Measurements from ENCODE around the gene PTPRT.

Gene PTPRT

GRCh38 chr20:42308171-42308570 is 881.5 kb downstream of the PTPRT start:
- ChIA-PET POLR2A (no interaction called here), CTCF (no interaction called here)
- TF ChIP-seq CTBP1 (IDR thresholded peaks at IDR 0.05; ENCODE audit: borderline replicate concordance) (no peak), SUZ12 (IDR thresholded peaks at IDR 0.05) (no peak), FOXA1 (IDR thresholded peaks at IDR 0.05) (no peak), ZNF384 (IDR thresholded peaks at IDR 0.05) (no peak), ARNT (IDR thresholded peaks at IDR 0.05) (no peak), SP1 (IDR thresholded peaks at IDR 0.05) (no peak), ELF4 (IDR thresholded peaks at IDR 0.05) (no peak), TARDBP (IDR thresholded peaks at IDR 0.05) (no peak), FOXM1 (IDR thresholded peaks at IDR 0.05; ENCODE audit: borderline replicate concordance) (no peak), NFRKB (IDR thresholded peaks at IDR 0.05) (no peak), L3MBTL2 (conservative IDR thresholded peaks at IDR 0.05) (no peak), HDGF (IDR thresholded peaks at IDR 0.05; ENCODE audit: borderline replicate concordance) (no peak)
- TF ChIP-seq, protein P1, sequence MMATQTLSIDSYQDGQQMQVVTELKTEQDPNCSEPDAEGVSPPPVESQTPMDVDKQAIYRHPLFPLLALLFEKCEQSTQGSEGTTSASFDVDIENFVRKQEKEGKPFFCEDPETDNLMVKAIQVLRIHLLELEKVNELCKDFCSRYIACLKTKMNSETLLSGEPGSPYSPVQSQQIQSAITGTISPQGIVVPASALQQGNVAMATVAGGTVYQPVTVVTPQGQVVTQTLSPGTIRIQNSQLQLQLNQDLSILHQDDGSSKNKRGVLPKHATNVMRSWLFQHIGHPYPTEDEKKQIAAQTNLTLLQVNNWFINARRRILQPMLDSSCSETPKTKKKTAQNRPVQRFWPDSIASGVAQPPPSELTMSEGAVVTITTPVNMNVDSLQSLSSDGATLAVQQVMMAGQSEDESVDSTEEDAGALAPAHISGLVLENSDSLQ (IDR thresholded peaks at IDR 0.05): no peak
- DNase-seq (ENCODE audit: extremely low spot score): no peak

- CTCF ChIA-PET: no interaction called here
- no peak for DNase-seq (ENCODE audit: extremely low spot score)
- TF ChIP-seq NFRKB (IDR thresholded peaks at IDR 0.05): no peak
- TF ChIP-seq FOXK2 (IDR thresholded peaks at IDR 0.05): no peak
- TF ChIP-seq L3MBTL2 (conservative IDR thresholded peaks at IDR 0.05): no peak
- no peak for TF ChIP-seq ZNF384 (IDR thresholded peaks at IDR 0.05)
- no peak for TF ChIP-seq SUZ12 (IDR thresholded peaks at IDR 0.05)
- no peak for TF ChIP-seq CTBP1 (IDR thresholded peaks at IDR 0.05; ENCODE audit: borderline replicate concordance)
- no peak for TF ChIP-seq BHLHE40 (IDR thresholded peaks at IDR 0.05; ENCODE audit: borderline replicate concordance)
- no peak for TF ChIP-seq FOXM1 (IDR thresholded peaks at IDR 0.05; ENCODE audit: borderline replicate concordance)
- TF ChIP-seq FOXA1 (IDR thresholded peaks at IDR 0.05): no peak
- TF ChIP-seq SP1 (IDR thresholded peaks at IDR 0.05): no peak
- TF ChIP-seq LEF1 (IDR thresholded peaks at IDR 0.05; ENCODE audit: borderline replicate concordance): no peak
- TF ChIP-seq HDGF (IDR thresholded peaks at IDR 0.05; ENCODE audit: borderline replicate concordance): no peak
- POLR2A ChIA-PET: no interaction called here
These were observed 894.1 kb downstream of the PTPRT start for GRCh38 chr20:42295592-42295991.

GRCh38 chr20:42294976-42295375 is 894.7 kb downstream of the PTPRT start:
- ChIA-PET CTCF (no interaction called here), POLR2A (no interaction called here)
- TF ChIP-seq SP1 (IDR thresholded peaks at IDR 0.05) (no peak), ELF4 (IDR thresholded peaks at IDR 0.05) (no peak)
- DNase-seq (ENCODE audit: extremely low spot score): no peak

DNA sequence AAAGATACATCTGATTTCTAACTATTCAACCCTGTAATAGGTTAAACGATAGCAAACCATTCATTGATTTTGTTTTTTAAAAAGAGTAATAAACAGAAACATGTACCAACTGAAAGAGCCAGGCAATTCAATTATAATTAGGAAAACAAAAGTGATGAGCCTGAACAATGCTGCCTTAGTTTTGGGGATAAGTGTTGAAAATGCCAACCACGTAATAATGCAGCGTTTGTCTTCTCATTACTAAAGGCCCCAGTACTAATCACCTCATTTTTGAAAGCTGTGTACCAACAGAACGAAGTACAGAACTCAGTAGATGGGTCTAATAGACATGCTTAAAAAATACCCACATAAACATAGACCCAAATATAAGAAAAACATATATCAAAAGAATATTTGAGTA is 907.9 kb downstream of the PTPRT start:
- TF ChIP-seq ELF4 (IDR thresholded peaks at IDR 0.05) (no peak), BHLHE40 (IDR thresholded peaks at IDR 0.05; ENCODE audit: borderline replicate concordance) (no peak), LEF1 (IDR thresholded peaks at IDR 0.05; ENCODE audit: borderline replicate concordance) (no peak), FOXK2 (IDR thresholded peaks at IDR 0.05) (no peak), ARNT (IDR thresholded peaks at IDR 0.05) (no peak), SUZ12 (IDR thresholded peaks at IDR 0.05) (no peak), HDGF (IDR thresholded peaks at IDR 0.05; ENCODE audit: borderline replicate concordance) (no peak), SP1 (IDR thresholded peaks at IDR 0.05) (no peak), NFRKB (IDR thresholded peaks at IDR 0.05) (no peak), FOXM1 (IDR thresholded peaks at IDR 0.05; ENCODE audit: borderline replicate concordance) (no peak), L3MBTL2 (conservative IDR thresholded peaks at IDR 0.05) (no peak), TARDBP (IDR thresholded peaks at IDR 0.05) (no peak)
- TF ChIP-seq, protein P1 (IDR thresholded peaks at IDR 0.05): no peak
- POLR2A ChIA-PET: no interaction called here
- no peak for DNase-seq (ENCODE audit: extremely low spot score)
- CTCF ChIA-PET: no interaction called here

DNA sequence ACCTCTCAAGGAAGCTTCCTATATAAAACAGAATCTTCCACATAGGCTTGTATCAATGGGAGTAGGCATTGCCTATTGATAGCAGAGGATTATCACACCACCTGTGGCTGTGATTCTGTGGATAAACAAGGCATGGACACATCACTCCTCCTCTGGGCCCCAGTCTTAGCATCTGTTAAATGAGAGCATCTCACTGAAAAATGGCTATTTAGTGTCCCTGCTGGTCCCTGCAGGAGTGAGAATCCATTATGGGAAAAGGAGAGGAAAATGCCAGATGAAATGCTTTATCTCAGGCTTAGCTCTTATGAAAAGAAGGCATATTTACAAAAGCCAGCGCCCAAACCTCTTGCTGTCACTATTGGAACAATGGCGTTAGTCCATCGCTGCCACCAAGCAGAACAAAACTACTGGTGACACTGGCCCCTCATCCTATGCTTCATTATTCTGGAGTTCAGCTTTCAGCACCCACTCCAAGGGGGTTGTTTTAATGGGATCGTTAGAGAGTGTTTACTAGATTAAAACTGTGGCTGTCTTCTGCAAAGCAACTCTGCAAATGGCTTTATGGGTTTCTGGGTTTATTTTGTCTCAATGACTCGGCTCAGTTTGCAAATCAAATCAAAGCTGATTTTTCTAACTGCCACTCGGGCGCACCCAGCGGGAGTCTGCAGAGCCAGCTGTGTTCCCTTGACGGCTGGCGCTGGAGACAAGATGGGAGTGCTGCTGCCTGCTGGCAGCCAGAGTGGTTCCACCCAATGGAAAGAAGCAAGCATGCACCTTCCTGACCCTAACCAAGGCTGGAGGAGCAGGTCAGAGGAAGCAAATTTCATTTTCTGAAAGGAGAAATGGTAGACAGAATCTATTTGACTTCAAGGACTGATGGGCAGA is 912.7 kb downstream of the PTPRT start:
- TF ChIP-seq FOXM1 (IDR thresholded peaks at IDR 0.05; ENCODE audit: borderline replicate concordance) (no peak), CTBP1 (IDR thresholded peaks at IDR 0.05; ENCODE audit: borderline replicate concordance) (no peak), SUZ12 (IDR thresholded peaks at IDR 0.05) (no peak), ELF4 (IDR thresholded peaks at IDR 0.05) (no peak), BHLHE40 (IDR thresholded peaks at IDR 0.05; ENCODE audit: borderline replicate concordance) (no peak), TARDBP (IDR thresholded peaks at IDR 0.05) (no peak), SP1 (IDR thresholded peaks at IDR 0.05) (no peak), LEF1 (IDR thresholded peaks at IDR 0.05; ENCODE audit: borderline replicate concordance) (no peak), HDGF (IDR thresholded peaks at IDR 0.05; ENCODE audit: borderline replicate concordance) (no peak), FOXK2 (IDR thresholded peaks at IDR 0.05) (no peak), NFRKB (IDR thresholded peaks at IDR 0.05) (no peak)
- TF ChIP-seq, protein P1 (IDR thresholded peaks at IDR 0.05): no peak
- ChIA-PET CTCF (no interaction called here), POLR2A (no interaction called here)
- DNase-seq (ENCODE audit: extremely low spot score): no peak

DNA sequence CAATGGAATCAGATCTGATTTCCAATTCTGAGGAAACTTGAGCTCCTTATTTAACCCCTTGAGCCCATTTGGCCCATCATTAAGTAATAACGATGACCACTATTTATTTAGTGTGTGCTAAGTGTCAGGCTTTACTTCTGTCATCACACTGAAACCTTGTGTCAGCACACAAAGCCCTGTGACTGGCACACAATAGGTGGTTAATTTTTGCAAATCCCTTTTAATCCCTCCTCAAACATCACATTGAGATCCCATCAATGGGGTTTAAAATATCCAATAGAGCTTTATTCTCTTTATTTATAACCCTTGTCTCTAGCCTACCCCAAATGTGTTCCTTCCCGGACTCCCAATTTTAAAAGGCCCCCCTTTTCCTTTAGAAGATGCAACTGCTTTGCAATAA is 914.7 kb downstream of the PTPRT start:
- no peak for TF ChIP-seq SUZ12 (IDR thresholded peaks at IDR 0.05)
- no peak for TF ChIP-seq FOXK2 (IDR thresholded peaks at IDR 0.05)
- no peak for TF ChIP-seq ARNT (IDR thresholded peaks at IDR 0.05)
- no peak for TF ChIP-seq CTBP1 (IDR thresholded peaks at IDR 0.05; ENCODE audit: borderline replicate concordance)
- TF ChIP-seq FOXM1 (IDR thresholded peaks at IDR 0.05; ENCODE audit: borderline replicate concordance): no peak
- no peak for TF ChIP-seq SP1 (IDR thresholded peaks at IDR 0.05)
- TF ChIP-seq NFRKB (IDR thresholded peaks at IDR 0.05): no peak
- TF ChIP-seq TARDBP (IDR thresholded peaks at IDR 0.05): no peak
- no peak for TF ChIP-seq HDGF (IDR thresholded peaks at IDR 0.05; ENCODE audit: borderline replicate concordance)
- CTCF ChIA-PET: no interaction called here
- no peak for DNase-seq (ENCODE audit: extremely low spot score)
- POLR2A ChIA-PET: no interaction called here
